HS-27A (cell line): ENCODE measurements around the gene KCND3.

Experiments
- DNase-seq: peaks from one replicate; pipeline ENCODE4 v3.0.0-alpha.2; 2012; ENCODE audit warnings: low read depth, missing footprints

Gene KCND3

GRCh38 chr1:111959436-111959835 lies 30.0 kb downstream of the KCND3 start:
- no peak for DNase-seq

- no peak for DNase-seq
These were observed 30.6 kb downstream of the KCND3 start for GRCh38 chr1:111958851-111959250.

DNA sequence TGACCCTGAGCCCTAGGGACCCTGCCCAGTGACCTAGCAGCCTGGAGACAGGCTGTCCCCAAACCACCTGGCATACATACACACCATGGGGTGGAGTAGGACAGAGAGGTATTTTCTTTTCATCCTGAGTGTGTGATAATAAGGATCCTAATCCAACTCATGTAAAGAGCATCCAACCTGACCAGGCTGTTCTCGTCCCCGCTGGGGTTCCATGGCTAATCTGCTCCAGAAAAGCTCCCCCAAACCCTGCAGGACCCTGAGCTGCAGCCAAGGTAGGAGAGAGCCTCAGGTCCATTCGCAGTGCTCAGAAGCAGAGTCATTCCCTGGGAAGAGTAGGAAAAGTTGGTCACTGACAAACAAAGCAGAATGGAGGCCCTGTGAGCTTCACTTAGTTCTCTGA lies 31.4 kb downstream of the KCND3 start:
- DNase-seq, result no peak

- DNase-seq, result no peak
These were observed 33.2 kb downstream of the KCND3 start for GRCh38 chr1:111956155-111956771.

GRCh38 chr1:111955755-111956154 lies 33.7 kb downstream of the KCND3 start:
- DNase-seq, result no peak

- no peak for DNase-seq
These were observed 35.7 kb downstream of the KCND3 start for GRCh38 chr1:111953797-111954196.

DNA sequence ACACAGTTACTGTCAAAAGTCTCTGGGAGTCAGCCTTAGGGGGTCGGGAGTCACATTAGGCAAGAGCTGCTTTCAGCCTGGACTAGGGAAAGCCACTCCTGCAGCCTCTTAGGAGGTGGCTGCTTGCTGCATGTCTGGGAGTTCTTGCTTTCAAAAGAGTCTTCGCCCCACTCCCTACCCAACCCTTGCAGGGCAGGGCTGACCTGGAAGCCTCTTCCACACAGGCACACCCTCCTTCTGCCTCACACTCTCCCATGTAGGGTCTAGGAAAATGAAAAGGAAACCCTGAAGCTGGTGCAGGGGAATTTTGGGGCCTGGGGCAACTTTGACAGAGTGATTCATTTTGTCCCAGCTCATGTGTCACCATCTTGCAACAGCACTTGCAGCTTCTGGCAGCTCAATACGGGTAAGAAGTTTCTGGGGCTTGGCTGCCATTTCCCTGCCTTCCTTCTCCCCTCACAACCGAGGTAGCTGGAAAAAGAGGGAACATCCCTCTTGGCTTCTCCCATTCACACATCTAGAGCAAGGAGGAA lies 37.3 kb downstream of the KCND3 start:
- no peak for DNase-seq

DNA sequence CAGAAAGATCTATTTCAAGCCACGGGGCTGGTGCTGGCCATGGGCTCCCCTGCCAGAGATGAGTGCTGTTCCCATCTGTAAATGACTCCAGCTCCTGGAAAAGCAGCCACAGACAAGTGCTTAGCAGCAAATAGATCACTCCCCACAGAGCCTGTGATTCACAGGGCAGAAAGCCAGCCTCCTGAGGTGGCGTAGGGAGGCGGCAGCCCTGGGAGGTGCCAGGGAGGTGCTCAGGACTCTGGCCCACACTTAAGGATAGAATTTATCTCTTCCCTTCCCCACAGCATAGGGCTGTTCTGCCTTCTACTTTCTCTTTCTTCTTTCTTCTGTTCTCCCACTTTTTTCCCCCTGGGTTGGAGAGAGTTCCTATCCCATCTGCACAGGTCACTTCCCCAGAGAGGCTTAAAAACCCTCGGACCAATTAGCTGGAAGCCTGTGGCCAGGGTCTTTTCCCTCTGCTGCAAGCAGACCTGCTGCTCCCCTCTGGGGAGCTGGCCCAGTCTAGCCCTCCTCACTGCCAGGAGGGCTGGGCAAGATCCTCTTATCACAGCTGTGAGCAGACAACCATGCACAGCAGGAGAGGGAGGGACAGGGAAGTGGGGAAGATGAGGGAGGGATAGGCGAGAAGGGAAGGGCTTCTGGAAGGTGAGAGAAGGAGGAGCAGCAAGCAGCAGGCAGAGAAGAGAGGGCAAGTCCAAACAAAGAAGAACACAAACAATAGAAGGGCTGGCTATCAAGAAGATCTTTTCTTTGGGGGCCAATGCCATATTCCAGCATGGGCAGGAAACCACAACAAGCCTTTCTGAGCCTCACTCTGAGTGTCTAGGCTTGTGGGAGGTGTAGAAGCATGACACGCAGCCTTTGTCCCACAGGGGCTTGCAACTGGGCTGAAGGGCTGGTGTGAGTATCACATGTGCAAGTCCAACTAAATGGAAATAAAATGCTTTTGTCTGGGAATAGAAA lies 41.0 kb downstream of the KCND3 start:
- no peak for DNase-seq

- no peak for DNase-seq
These were observed 45.4 kb downstream of the KCND3 start for GRCh38 chr1:111943846-111944749.

GRCh38 chr1:111943066-111943465 lies 46.4 kb downstream of the KCND3 start:
- DNase-seq, result no peak

DNA sequence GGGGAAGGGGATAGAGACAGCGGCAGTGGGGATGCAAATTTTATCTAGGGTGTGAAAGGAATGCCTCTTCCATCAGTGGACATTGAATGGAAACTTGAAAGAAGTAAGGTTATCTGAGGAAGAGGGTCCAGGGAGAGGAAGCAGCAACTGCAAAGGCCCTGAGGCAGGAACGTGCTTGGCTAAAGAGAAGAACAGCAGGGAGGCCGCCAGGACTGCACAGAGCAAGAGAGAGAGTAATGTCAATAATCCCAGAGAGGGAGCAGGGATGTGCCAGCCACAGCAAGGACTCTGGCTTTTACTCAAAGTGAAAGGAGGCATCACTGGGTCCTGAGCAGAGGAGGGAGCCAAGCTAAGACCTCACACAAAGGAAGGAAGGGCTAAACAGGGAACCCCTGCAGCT lies 50.9 kb downstream of the KCND3 start:
- DNase-seq, result no peak

DNA sequence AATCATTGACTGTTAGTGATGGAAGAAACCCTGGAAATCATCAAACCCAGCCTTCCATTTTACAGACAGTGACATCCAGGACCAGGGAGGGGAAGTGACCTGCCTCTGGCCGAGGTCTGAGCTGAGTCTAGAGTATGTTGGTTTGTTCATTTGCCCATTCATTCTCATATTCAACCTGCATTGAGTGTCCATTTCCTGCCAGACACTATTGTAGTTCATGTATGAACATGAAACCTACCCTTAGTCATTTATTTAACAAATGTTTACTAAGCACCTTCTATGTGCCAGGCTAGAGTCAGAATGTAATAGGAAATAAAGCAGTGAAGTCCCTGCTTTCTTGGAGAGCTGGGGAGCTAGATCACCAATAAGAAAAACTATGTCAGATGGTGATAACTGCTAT lies 51.3 kb downstream of the KCND3 start:
- no peak for DNase-seq

- DNase-seq, result no peak
These were observed 52.2 kb downstream of the KCND3 start for GRCh38 chr1:111937147-111937725.

- no peak for DNase-seq
These were observed 55.2 kb downstream of the KCND3 start for GRCh38 chr1:111934106-111934852.

GRCh38 chr1:111930356-111930755 lies 59.1 kb downstream of the KCND3 start:
- DNase-seq, result no peak

GRCh38 chr1:111928531-111928930 lies 60.9 kb downstream of the KCND3 start:
- no peak for DNase-seq

GRCh38 chr1:111927652-111928051 lies 61.8 kb downstream of the KCND3 start:
- no peak for DNase-seq

GRCh38 chr1:111924786-111925185 lies 64.7 kb downstream of the KCND3 start:
- DNase-seq, result no peak

DNA sequence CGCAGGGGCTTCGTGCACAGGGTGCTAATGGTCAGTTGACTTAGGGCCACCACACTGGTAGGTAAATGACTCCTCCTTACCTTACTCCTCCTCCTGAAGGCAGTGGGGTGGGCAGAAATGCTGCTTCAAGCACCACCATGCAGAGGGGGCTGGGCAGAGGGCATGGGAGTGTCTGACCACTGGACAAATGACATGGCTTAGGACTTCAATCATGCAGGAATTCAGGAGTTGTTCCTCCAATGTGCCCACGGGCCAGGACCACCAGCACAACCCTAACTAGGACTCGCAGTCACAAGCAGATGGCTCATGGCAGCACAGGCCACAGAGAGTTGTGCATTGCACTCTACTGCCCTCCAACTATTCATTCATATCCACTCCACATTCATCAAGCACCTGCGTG lies 65.7 kb downstream of the KCND3 start:
- DNase-seq, result no peak

- DNase-seq, result no peak
These were observed 67.5 kb downstream of the KCND3 start for GRCh38 chr1:111921948-111922347.
